PC-9 (cell line): ENCODE measurements around the gene DHX30.

ENCODE experiments used
- EZH2 ChIP-seq: fragments of 200-600 bp; sonication (generic); IDR thresholded peaks from 2 replicates; pipeline ENCODE4 v1.8.0; 2017; ENCODE audit warnings: antibody characterized with exemption, low read depth
- TF ChIP-seq, protein P1 (sequence below): fragments of 200-600 bp; sonication (generic); conservative IDR thresholded peaks from 2 replicates; pipeline ENCODE4 v1.6.1; 2017; ENCODE audit warnings: mixed run types, antibody characterized with exemption, mild to moderate bottlenecking, moderate library complexity

DNA sequence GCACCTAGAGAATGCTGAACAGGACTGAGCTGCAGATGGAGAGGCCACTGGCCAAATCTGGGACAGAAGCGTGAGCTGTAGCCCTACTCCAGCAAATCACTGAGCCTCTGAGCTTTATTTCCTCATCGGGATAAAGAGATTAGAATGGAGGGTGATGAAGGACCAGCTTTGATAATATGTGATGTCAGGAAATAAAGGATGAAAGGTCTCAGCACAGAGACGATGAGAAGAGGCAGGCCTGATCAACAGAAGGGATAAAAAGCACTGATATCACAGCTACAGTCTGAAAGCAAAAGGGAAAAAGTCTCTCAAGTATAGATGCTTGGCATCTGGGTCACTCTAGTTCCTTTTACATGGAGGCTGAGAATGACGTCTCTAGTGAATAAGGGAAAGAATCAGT, 70.0 kb downstream of the DHX30 start:
- TF ChIP-seq, protein P1, sequence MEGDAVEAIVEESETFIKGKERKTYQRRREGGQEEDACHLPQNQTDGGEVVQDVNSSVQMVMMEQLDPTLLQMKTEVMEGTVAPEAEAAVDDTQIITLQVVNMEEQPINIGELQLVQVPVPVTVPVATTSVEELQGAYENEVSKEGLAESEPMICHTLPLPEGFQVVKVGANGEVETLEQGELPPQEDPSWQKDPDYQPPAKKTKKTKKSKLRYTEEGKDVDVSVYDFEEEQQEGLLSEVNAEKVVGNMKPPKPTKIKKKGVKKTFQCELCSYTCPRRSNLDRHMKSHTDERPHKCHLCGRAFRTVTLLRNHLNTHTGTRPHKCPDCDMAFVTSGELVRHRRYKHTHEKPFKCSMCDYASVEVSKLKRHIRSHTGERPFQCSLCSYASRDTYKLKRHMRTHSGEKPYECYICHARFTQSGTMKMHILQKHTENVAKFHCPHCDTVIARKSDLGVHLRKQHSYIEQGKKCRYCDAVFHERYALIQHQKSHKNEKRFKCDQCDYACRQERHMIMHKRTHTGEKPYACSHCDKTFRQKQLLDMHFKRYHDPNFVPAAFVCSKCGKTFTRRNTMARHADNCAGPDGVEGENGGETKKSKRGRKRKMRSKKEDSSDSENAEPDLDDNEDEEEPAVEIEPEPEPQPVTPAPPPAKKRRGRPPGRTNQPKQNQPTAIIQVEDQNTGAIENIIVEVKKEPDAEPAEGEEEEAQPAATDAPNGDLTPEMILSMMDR: no peak
- no peak for TF ChIP-seq EZH2
